ENCODE results near the gene IGF2BP3.
A peak's percentile ranks its signal among the peaks of the same experiment; 100 is the strongest.

Gene IGF2BP3

GRCh38 chr7:23291957-23292560 lies 178.2 kb downstream of the IGF2BP3 start:
- DNase-seq: no peak

GRCh38 chr7:23290993-23291392 lies 179.3 kb downstream of the IGF2BP3 start:
- no peak for DNase-seq

GRCh38 chr7:23287612-23288011 lies 182.7 kb downstream of the IGF2BP3 start:
- no peak for DNase-seq

GRCh38 chr7:23285657-23286646 lies 184.3 kb downstream of the IGF2BP3 start:
- DNase-seq: peak; percentile 17

- no peak for DNase-seq
These were observed 185.4 kb downstream of the IGF2BP3 start for GRCh38 chr7:23284871-23285270.

- DNase-seq: no peak
These were observed 187.2 kb downstream of the IGF2BP3 start for GRCh38 chr7:23283086-23283485.

GRCh38 chr7:23279819-23280525 lies 190.3 kb downstream of the IGF2BP3 start:
- no peak for DNase-seq

GRCh38 chr7:23277359-23277989 lies 192.8 kb downstream of the IGF2BP3 start:
- peak; percentile 84 for DNase-seq

GRCh38 chr7:23276947-23277346 lies 193.3 kb downstream of the IGF2BP3 start:
- no peak for DNase-seq

- DNase-seq: peak; percentile 37
These were observed 193.9 kb downstream of the IGF2BP3 start for GRCh38 chr7:23276376-23276775.

- DNase-seq: no peak
These were observed 194.4 kb downstream of the IGF2BP3 start for GRCh38 chr7:23275912-23276311.

GRCh38 chr7:23273141-23273599 lies 197.1 kb downstream of the IGF2BP3 start:
- peak; percentile 98 for DNase-seq

GRCh38 chr7:23272275-23272674 lies 198.0 kb downstream of the IGF2BP3 start:
- DNase-seq: no peak

GRCh38 chr7:23268746-23269145 lies 201.5 kb downstream of the IGF2BP3 start:
- no peak for DNase-seq

- no peak for DNase-seq
These were observed 202.1 kb downstream of the IGF2BP3 start for GRCh38 chr7:23268167-23268566.

- no peak for DNase-seq
These were observed 202.9 kb downstream of the IGF2BP3 start for GRCh38 chr7:23267357-23267756.

GRCh38 chr7:23266918-23267317 lies 203.4 kb downstream of the IGF2BP3 start:
- no peak for DNase-seq

GRCh38 chr7:23264916-23265458 lies 205.3 kb downstream of the IGF2BP3 start:
- no peak for DNase-seq

- peak; percentile 79 for DNase-seq
These were observed 208.3 kb downstream of the IGF2BP3 start for GRCh38 chr7:23261843-23262452.

GRCh38 chr7:23260371-23260770 lies 209.9 kb downstream of the IGF2BP3 start:
- DNase-seq: no peak

Measured in NCI-H82 (cell line).